ENCODE measurements around the gene ESRRA. TPM values are rescaled to one million over a fixed set of nuclear protein-coding genes. Genes with fewer than 3 reads are reported as not detected.
A peak's percentile ranks its signal among the peaks of the same experiment; 100 is the strongest.

Gene ESRRA
- total and polyA plus RNA-seq, 12 donors, result 115 to 225 (median 135) TPM

DNA sequence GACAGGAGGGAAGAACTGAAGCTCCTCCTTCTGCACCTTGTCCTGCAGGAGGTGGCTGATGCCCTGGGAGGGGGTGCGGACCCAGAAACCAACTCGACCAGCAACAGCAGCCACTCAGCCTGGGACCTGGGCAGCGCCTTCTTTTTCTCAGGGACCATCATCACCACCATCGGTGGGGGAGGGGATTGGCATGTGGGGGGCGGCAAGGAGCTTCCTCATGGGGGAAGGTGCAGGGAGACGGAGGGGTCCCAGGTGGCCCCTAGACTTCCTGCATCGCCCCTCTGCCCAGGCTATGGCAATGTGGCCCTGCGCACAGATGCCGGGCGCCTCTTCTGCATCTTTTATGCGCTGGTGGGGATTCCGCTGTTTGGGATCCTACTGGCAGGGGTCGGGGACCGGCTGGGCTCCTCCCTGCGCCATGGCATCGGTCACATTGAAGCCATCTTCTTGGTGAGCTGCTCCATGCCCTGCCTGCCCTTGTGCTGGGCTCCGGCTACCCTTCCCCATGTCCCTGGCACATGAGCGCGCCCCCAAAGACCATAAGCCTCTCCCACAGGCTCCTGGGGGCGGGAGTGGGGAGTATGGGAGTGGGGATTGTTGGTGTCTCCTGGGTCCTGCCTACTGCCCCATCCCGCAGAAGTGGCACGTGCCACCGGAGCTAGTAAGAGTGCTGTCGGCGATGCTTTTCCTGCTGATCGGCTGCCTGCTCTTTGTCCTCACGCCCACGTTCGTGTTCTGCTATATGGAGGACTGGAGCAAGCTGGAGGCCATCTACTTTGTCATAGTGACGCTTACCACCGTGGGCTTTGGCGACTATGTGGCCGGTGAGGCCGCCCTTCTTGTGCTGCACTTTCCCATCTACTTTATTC, 8.3 kb upstream of the ESRRA start:
- peaks cover 11 to 97% (median 91%) of the 10 kb centered on the region in 7 donors for H3K27me3 ChIP-seq
- DNase-seq (no peak), ATAC-seq (no peak)
- H3K4me1 ChIP-seq, result peaks cover 14 to 40% (median 33%) of the 10 kb centered on the region in 9 donors
- TF ChIP-seq, protein P1, sequence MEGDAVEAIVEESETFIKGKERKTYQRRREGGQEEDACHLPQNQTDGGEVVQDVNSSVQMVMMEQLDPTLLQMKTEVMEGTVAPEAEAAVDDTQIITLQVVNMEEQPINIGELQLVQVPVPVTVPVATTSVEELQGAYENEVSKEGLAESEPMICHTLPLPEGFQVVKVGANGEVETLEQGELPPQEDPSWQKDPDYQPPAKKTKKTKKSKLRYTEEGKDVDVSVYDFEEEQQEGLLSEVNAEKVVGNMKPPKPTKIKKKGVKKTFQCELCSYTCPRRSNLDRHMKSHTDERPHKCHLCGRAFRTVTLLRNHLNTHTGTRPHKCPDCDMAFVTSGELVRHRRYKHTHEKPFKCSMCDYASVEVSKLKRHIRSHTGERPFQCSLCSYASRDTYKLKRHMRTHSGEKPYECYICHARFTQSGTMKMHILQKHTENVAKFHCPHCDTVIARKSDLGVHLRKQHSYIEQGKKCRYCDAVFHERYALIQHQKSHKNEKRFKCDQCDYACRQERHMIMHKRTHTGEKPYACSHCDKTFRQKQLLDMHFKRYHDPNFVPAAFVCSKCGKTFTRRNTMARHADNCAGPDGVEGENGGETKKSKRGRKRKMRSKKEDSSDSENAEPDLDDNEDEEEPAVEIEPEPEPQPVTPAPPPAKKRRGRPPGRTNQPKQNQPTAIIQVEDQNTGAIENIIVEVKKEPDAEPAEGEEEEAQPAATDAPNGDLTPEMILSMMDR (IDR thresholded peaks at IDR 0.05), result no peak
- H3K9me3 ChIP-seq, result no peaks in the 10 kb centered on the region
- no peaks in the 10 kb centered on the region for H3K36me3 ChIP-seq
- WGBS, 2 donors, result 12 to 14% methylated on average over 34 of the region's 34 CpGs
- no peak overlapping the region for H3K27ac ChIP-seq
- no peak overlapping the region for H3K4me3 ChIP-seq
- intact Hi-C loops (cut with DNase I), result loop anchor here in 2 of 10 donors (5.0 kb wide), 1 partner anchor 90 kb away; the partner anchor contains the start of gene FERMT3 (in 2 of the 2)

DNA sequence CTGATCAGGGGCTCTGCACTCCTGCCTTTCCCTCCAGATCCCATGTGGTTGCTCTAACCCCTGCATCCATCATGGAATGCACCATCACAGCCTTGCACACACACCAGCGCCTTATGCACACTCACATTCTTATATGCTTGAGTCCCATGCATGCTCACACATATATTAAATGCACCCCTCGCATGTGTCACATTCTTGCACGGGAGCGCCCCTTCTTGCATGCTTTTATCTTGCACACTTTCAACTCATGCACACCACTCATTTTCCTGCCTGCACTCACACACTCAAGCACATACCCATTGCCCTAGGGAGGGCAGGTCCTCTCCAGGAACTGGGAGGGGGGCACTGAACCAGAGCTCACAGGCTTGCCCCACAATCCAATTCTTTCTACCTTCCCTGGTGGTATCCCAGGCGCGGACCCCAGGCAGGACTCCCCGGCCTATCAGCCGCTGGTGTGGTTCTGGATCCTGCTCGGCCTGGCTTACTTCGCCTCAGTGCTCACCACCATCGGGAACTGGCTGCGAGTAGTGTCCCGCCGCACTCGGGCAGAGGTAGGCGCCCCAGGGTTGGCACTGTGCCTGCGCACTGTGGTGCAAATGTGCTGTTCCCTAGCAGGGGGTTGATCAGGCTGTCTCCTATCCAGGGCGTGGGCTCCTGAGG, 7.5 kb upstream of the ESRRA start:
- no peak overlapping the region for H3K27ac ChIP-seq
- no peaks in the 10 kb centered on the region for H3K9me3 ChIP-seq
- ATAC-seq, result no peak
- peaks cover 6 to 92% (median 87%) of the 10 kb centered on the region in 7 donors for H3K27me3 ChIP-seq
- WGBS, 2 donors, result 50 to 58% methylated on average over 18 of the region's 18 CpGs
- intact Hi-C loops (cut with DNase I), result loop anchor here in 2 of 10 donors (5.0 kb wide), 1 partner anchor 91 kb away; the partner anchor contains the start of gene FERMT3 (in 2 of the 2)
- no peak for DNase-seq
- TF ChIP-seq, protein P1 (IDR thresholded peaks at IDR 0.05), result no peak
- H3K36me3 ChIP-seq, result no peaks in the 10 kb centered on the region
- H3K4me1 ChIP-seq, result peaks cover 14 to 33% (median 27%) of the 10 kb centered on the region in 9 donors
- no peak overlapping the region for H3K4me3 ChIP-seq

DNA sequence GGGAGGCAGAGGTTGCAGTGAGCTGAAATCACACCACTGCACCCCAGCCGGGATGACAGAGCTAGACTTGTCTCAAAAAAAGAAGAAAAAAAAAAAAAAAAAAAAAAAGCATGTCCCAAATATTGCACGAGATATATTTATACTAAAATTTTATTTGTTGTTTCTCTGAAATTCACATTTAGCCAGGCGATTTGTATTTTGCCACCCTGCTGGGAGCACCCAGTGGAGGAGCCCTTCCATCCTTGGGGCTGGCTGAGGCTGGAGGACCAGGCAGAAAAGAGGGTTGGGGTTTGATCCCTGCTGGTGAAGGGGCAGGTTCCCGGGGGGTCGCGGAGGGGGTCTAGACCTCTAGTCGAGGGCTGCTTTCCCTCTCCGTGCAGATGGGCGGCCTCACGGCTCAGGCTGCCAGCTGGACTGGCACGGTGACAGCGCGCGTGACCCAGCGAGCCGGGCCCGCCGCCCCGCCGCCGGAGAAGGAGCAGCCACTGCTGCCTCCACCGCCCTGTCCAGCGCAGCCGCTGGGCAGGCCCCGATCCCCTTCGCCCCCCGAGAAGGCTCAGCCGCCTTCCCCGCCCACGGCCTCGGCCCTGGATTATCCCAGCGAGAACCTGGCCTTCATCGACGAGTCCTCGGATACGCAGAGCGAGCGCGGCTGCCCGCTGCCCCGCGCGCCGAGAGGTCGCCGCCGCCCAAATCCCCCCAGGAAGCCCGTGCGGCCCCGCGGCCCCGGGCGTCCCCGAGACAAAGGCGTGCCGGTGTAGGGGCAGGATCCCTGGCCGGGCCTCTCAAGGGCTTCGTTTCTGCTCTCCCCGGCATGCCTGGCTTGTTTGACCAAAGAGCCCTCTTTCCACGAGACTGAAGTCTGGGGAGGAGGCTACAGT, 6.1 kb upstream of the ESRRA start:
- TF ChIP-seq, protein P1 (IDR thresholded peaks at IDR 0.05), result peak in 1 of 9 donors; percentile 14
- Histone ChIP-seq H3K36me3 (no peaks in the 10 kb centered on the region), H3K4me1 (peaks cover 14 to 40% (median 33%) of the 10 kb centered on the region in 9 donors), H3K27ac (peak overlapping the region in 4 of 10 donors; percentile 4 to 58 (median 31)), H3K27me3 (peaks cover 6 to 78% (median 73%) of the 10 kb centered on the region in 7 donors), H3K4me3 (peak overlapping the region in 9 of 10 donors; percentile 27 to 51 (median 48)), H3K9me3 (no peaks in the 10 kb centered on the region)
- intact Hi-C loops (cut with DNase I), result loop anchor here in 2 of 10 donors (5.0 kb wide), 1 partner anchor 92 kb away; the partner anchor contains the start of gene FERMT3 (in 2 of the 2)
- WGBS, 2 donors, result 4 to 6% methylated on average over 48 to 60 of the region's 60 CpGs
- ATAC-seq (peak; percentile 21 to 64 (median 51)), DNase-seq (peak; percentile 60 to 74)

Data from heart right ventricle (tissue), 16 donors.